Spleen (tissue), 11 donors: Measurements from ENCODE around the gene RAD51B. TPM values are rescaled to one million over a fixed set of nuclear protein-coding genes. Genes with fewer than 3 reads are reported as not detected.

Source experiments
- DNase-seq: peaks from one replicate; pipeline ENCODE4 v3.0.0-alpha.2; 2020
- H3K27ac ChIP-seq, 8 donors: fragments of 200-600 bp; sonication (generic) in 7 of 8; 1 replicate in 4 of 8; 2 replicates in 4 of 8; pipeline versions ENCODE4 v1.5.0 to v1.8.0; 2016 to 2021; ENCODE audit warnings: inconsistent platforms in 4 of 8, mild to moderate bottlenecking in 4 of 8, moderate library complexity in 1 of 8
- H3K27me3 ChIP-seq, 7 donors: fragments of 200-600 bp; sonication (generic) in 6 of 7; replicated peaks in 1 of 7; 1 replicate in 4 of 7; 2 replicates in 3 of 7; pipeline versions ENCODE4 v1.5.0 to v1.8.0; 2016 to 2021; ENCODE audit warnings: inconsistent platforms in 3 of 7, mild to moderate bottlenecking in 1 of 7
- H3K36me3 ChIP-seq, 6 donors: fragments of 200-600 bp; sonication (generic) in 5 of 6; 1 replicate in 4 of 6; 2 replicates in 2 of 6; pipeline versions ENCODE4 v1.5.0 to v1.8.0; 2016 to 2021; ENCODE audit warnings: inconsistent platforms in 2 of 6
- H3K4me1 ChIP-seq, 6 donors: fragments of 200-600 bp; sonication (generic) in 5 of 6; 1 replicate in 3 of 6; 2 replicates in 3 of 6; pipeline versions ENCODE4 v1.5.0 to v1.8.0; 2016 to 2021; ENCODE audit warnings: inconsistent platforms in 3 of 6
- H3K4me3 ChIP-seq, 8 donors: fragments of 200-600 bp; sonication (generic) in 7 of 8; 1 replicate in 4 of 8; 2 replicates in 4 of 8; pipeline versions ENCODE4 v1.5.0 to v1.8.0; 2016 to 2021; ENCODE audit warnings: inconsistent platforms in 4 of 8, mild to moderate bottlenecking in 4 of 8, moderate library complexity in 2 of 8
- H3K9me3 ChIP-seq, 8 donors: fragments of 200-600 bp; sonication (generic) in 7 of 8; 1 replicate in 4 of 8; 2 replicates in 4 of 8; pipeline versions ENCODE4 v1.5.0 to v1.8.0; 2016 to 2021; ENCODE audit warnings: inconsistent platforms in 4 of 8
- POLR2A ChIP-seq, 3 donors: fragments of 450-650 bp; IDR thresholded peaks; one replicate each; pipeline ENCODE4 v1.5.1; 2017; ENCODE audit warnings: antibody characterized with exemption in 3 of 3, mild to moderate bottlenecking in 1 of 3
- POLR2AphosphoS5 ChIP-seq, 3 donors: sonication (generic); formaldehyde crosslinking; IDR thresholded peaks; one replicate each; pipeline ENCODE4 v1.5.1; 2017; ENCODE audit warnings: antibody characterized with exemption in 3 of 3
- WGBS, 5 donors: extraction: QIAGEN DNeasy Blood & Tissue Kit in 3 of 5; methylation state at CpG; one replicate each; pipeline versions ENCODE4 v1.1.5 to v1.1.7; 2013 to 2018; 5-methylcytosine and 5-hydroxymethylcytosine counted together
- intact Hi-C: fragments of 100-400 bp; cut with DNase I; formaldehyde crosslinking; loops from one replicate; pipeline ENCODE4 v1.15.0; 2023; ENCODE audit warnings: low total_unique reads
- polyA plus RNA-seq, 3 donors: library from polyadenylated mRNA; stranded (reverse); fragments of 200-250 nt; gene quantifications; one replicate each; pipeline ENCODE4 v1.2.1, GENCODE V29; 2013
- total RNA-seq, 7 donors: library from RNA; depleted of rRNA in 3 of 7; stranded (reverse); fragments of >200 nt in 3 of 7; fragmentation: NEBNext Ultra II Directional in 4 of 7; extraction: Animal tissue kit (Norgen Biotek cat#: 25700) in 4 of 7; gene quantifications; one replicate each; pipeline versions ENCODE4 v1.1.0 to v1.2.1, GENCODE V29; 2016 to 2021
- TF ChIP-seq, protein P1 (sequence below), 11 experiments: fragments of 200-600 bp in 7 of 11; fragments of 450-650 bp in 4 of 11; sonication (generic) in 4 of 11; IDR thresholded peaks in 8 of 11; conservative IDR thresholded peaks in 3 of 11; 1 replicate in 7 of 11; 2 replicates in 4 of 11; pipeline versions ENCODE4 v1.4.0 to v1.8.0; 2016 to 2021; ENCODE audit warnings: antibody characterized with exemption in 11 of 11, inconsistent platforms in 4 of 11, mild to moderate bottlenecking in 1 of 11
- donor health status: healthy with polysubstance abuse.
- donor health status: DM: no; HTN: no; CAD: no; lungs with moderate emphysema.
- donor health status: DM: no; HTN: no; CAD: no.
- donor health status: Bipolar disorder and iron deficiency.
- donor health status: healthy.
- donor health status: DM: no; HTN: no; CAD: no.
- donor health status: DM: yes; HTN: yes; CAD: no.

Gene RAD51B
- total and polyA plus RNA-seq, 10 donors, result 4.2 to 43.7 (median 29.8) TPM

- H3K27me3 ChIP-seq, result no peaks in the 10 kb centered on the region
- no peak for DNase-seq
- H3K4me1 ChIP-seq, result peaks cover 0 to 31% (median 15%) of the 10 kb centered on the region in 6 donors
- no peaks in the 10 kb centered on the region for H3K9me3 ChIP-seq
- WGBS, 5 donors, result 88 to 97% (median 94%) methylated on average over 6 of the region's 6 CpGs
- intact Hi-C loops, result no loop called here
- H3K36me3 ChIP-seq, result no peaks in the 10 kb centered on the region
- no peak overlapping the region for H3K27ac ChIP-seq
- TF ChIP-seq POLR2AphosphoS5 (IDR thresholded peaks at IDR 0.05) (no peak), POLR2A (IDR thresholded peaks at IDR 0.05) (no peak)
- TF ChIP-seq, protein P1, sequence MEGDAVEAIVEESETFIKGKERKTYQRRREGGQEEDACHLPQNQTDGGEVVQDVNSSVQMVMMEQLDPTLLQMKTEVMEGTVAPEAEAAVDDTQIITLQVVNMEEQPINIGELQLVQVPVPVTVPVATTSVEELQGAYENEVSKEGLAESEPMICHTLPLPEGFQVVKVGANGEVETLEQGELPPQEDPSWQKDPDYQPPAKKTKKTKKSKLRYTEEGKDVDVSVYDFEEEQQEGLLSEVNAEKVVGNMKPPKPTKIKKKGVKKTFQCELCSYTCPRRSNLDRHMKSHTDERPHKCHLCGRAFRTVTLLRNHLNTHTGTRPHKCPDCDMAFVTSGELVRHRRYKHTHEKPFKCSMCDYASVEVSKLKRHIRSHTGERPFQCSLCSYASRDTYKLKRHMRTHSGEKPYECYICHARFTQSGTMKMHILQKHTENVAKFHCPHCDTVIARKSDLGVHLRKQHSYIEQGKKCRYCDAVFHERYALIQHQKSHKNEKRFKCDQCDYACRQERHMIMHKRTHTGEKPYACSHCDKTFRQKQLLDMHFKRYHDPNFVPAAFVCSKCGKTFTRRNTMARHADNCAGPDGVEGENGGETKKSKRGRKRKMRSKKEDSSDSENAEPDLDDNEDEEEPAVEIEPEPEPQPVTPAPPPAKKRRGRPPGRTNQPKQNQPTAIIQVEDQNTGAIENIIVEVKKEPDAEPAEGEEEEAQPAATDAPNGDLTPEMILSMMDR (IDR thresholded peaks at IDR 0.05 in 8 of 11, conservative IDR thresholded peaks at IDR 0.05 in 3 of 11), result no peak
- no peak overlapping the region for H3K4me3 ChIP-seq
These were observed 833.5 kb downstream of the RAD51B start for GRCh38 chr14:68653108-68653507.

DNA sequence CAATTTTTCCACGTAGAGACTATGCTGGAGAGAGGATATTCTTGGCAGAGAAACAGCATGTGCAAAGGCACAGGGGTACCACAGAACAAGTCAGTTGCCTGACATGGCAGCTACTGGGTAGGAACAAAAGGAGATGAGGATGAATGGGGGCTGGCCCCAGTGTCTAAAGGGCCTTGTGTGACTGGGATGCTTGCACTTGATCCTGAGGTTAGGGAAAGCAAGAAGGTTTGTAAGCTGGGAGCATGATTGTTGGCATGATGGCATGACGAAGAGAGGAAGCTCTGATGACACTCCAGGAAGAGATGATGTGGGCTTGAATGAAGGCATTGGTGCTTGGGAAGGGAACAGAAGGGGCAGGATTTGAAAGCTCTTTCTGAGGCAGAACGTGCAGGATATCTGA is 834.2 kb downstream of the RAD51B start:
- H3K9me3 ChIP-seq, result no peaks in the 10 kb centered on the region
- 75 to 87% (median 79%) methylated on average over 3 of the region's 3 CpGs for WGBS, 5 donors
- peaks cover 0 to 36% (median 17%) of the 10 kb centered on the region in 6 donors for H3K4me1 ChIP-seq
- no peaks in the 10 kb centered on the region for H3K36me3 ChIP-seq
- no peaks in the 10 kb centered on the region for H3K27me3 ChIP-seq
- no peak for TF ChIP-seq POLR2A (IDR thresholded peaks at IDR 0.05)
- TF ChIP-seq, protein P1 (IDR thresholded peaks at IDR 0.05 in 8 of 11, conservative IDR thresholded peaks at IDR 0.05 in 3 of 11), result no peak
- no peak for TF ChIP-seq POLR2AphosphoS5 (IDR thresholded peaks at IDR 0.05)
- no peak overlapping the region for H3K27ac ChIP-seq
- no peak overlapping the region for H3K4me3 ChIP-seq
- intact Hi-C loops, result no loop called here
- DNase-seq, result no peak

DNA sequence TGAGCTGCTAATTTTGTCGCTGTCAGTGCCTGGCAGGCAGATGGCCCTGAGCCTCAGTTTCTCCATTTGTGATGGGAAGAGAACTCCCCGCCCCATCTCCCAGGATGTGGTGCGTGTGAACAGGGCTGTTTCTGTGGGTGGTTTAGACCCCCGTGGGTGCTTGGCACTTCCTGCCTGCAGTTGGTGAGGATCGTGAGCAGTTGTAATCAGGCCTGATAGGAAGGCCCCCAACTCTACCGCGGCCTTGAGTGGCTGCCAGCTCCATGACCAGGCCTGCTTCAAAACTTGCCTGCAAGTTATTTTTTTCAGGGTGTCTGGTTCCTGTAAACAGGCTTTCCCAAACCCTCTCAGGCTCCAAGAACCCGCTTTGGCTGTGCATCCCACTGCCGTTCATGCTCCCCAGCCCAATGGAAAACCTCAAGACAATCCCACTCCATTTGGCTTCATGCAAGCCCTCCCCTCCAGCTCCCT is 834.9 kb downstream of the RAD51B start:
- no peak overlapping the region for H3K27ac ChIP-seq
- 56 to 63% (median 57%) methylated on average over 9 of the region's 9 CpGs for WGBS, 5 donors
- TF ChIP-seq POLR2AphosphoS5 (IDR thresholded peaks at IDR 0.05), result no peak
- no peak for TF ChIP-seq POLR2A (IDR thresholded peaks at IDR 0.05)
- TF ChIP-seq, protein P1 (IDR thresholded peaks at IDR 0.05 in 8 of 11, conservative IDR thresholded peaks at IDR 0.05 in 3 of 11), result no peak

GRCh38 chr14:68655021-68655831 is 835.6 kb downstream of the RAD51B start:
- H3K36me3 ChIP-seq, result no peaks in the 10 kb centered on the region
- no peak overlapping the region for H3K27ac ChIP-seq
- TF ChIP-seq POLR2A (IDR thresholded peaks at IDR 0.05) (no peak), POLR2AphosphoS5 (IDR thresholded peaks at IDR 0.05) (no peak)
- TF ChIP-seq, protein P1 (IDR thresholded peaks at IDR 0.05 in 8 of 11, conservative IDR thresholded peaks at IDR 0.05 in 3 of 11), result no peak
- peaks cover 0 to 50% (median 20%) of the 10 kb centered on the region in 6 donors for H3K4me1 ChIP-seq
- no peaks in the 10 kb centered on the region for H3K27me3 ChIP-seq
- no peaks in the 10 kb centered on the region for H3K9me3 ChIP-seq
- intact Hi-C loops, result no loop called here
- no peak overlapping the region for H3K4me3 ChIP-seq
- 63 to 74% (median 64%) methylated on average over 15 to 19 of the region's 19 CpGs for WGBS, 5 donors
- DNase-seq, result peak; percentile 58

More for the DNA sequence above, 834.9 kb downstream of the RAD51B start:
- Histone ChIP-seq H3K4me1 (peaks cover 0 to 43% (median 17%) of the 10 kb centered on the region in 6 donors), H3K27me3 (no peaks in the 10 kb centered on the region), H3K36me3 (no peaks in the 10 kb centered on the region), H3K4me3 (no peak overlapping the region), H3K9me3 (no peaks in the 10 kb centered on the region)
- DNase-seq, result peak; percentile 63
- intact Hi-C loops, result no loop called here
